ENCODE data around the gene BET1.

The BET1 gene

GRCh38 chr7:94011714-94012353, 7.7 kb upstream of the BET1 start:
- DNase-seq: no peak

GRCh38 chr7:94008537-94008936, 4.4 kb upstream of the BET1 start:
- no peak for DNase-seq

GRCh38 chr7:94005753-94006152, 1.6 kb upstream of the BET1 start:
- DNase-seq: no peak

GRCh38 chr7:94003446-94004023, 620 bp downstream of the BET1 start:
- no peak for DNase-seq

GRCh38 chr7:94001396-94001795, 2.8 kb downstream of the BET1 start:
- DNase-seq: no peak

GRCh38 chr7:93997868-93998267, 6.3 kb downstream of the BET1 start:
- no peak for DNase-seq

GRCh38 chr7:93992421-93993110, 11.6 kb downstream of the BET1 start:
- DNase-seq: no peak

- DNase-seq: no peak
These were observed 16.9 kb downstream of the BET1 start for GRCh38 chr7:93987297-93987696.

GRCh38 chr7:93985101-93985500, 19.1 kb downstream of the BET1 start:
- DNase-seq: no peak

GRCh38 chr7:93984024-93984423, 20.1 kb downstream of the BET1 start:
- no peak for DNase-seq

- no peak for DNase-seq
These were observed 22.7 kb downstream of the BET1 start for GRCh38 chr7:93981480-93981874.

GRCh38 chr7:93980744-93981479, 23.2 kb downstream of the BET1 start:
- no peak for DNase-seq

GRCh38 chr7:93977211-93977950, 26.8 kb downstream of the BET1 start:
- no peak for DNase-seq

- DNase-seq: no peak
These were observed 31.0 kb downstream of the BET1 start for GRCh38 chr7:93973134-93973533.

- no peak for DNase-seq
These were observed 32.0 kb downstream of the BET1 start for GRCh38 chr7:93972029-93972725.

- no peak for DNase-seq
These were observed 35.1 kb downstream of the BET1 start for GRCh38 chr7:93968911-93969620.

GRCh38 chr7:93964813-93965212, 39.3 kb downstream of the BET1 start:
- DNase-seq: no peak

- DNase-seq: no peak
These were observed 39.9 kb downstream of the BET1 start for GRCh38 chr7:93964262-93964661.

GRCh38 chr7:93960986-93961385, 43.2 kb downstream of the BET1 start:
- no peak for DNase-seq

- DNase-seq: no peak
These were observed 45.5 kb downstream of the BET1 start for GRCh38 chr7:93958651-93959050.

GRCh38 chr7:93958216-93958615, 45.9 kb downstream of the BET1 start:
- DNase-seq: no peak

- no peak for DNase-seq
These were observed 46.4 kb downstream of the BET1 start for GRCh38 chr7:93957767-93958166.
